CD4-positive, alpha-beta memory T cell (primary cell): ENCODE data around the gene TNFAIP3. TPM values are rescaled to one million over a fixed set of nuclear protein-coding genes. Genes with fewer than 3 reads are reported as not detected.

Experiments used
- CTCF ChIA-PET: fragments of 350-600 bp; sonication (Branson Sonifier 250); formaldehyde crosslinking; loops from one replicate; lab custom pipeline; 2021; ENCODE audit warnings: inconsistent platforms; ENCODE audit not compliant: partially characterized antibody; lab: Charles Lee
- POLR2A ChIA-PET: fragments of 350-600 bp; sonication (Branson Sonifier 250); formaldehyde crosslinking; loops from one replicate; lab custom pipeline; 2021; ENCODE audit not compliant: partially characterized antibody; lab: Charles Lee
- DNase-seq, 5 donors: peaks; one replicate each; pipeline versions ENCODE4 v3.0.0 to v3.0.0-alpha.2; 2020 to 2022; ENCODE audit warnings: mixed read lengths in 1 of 5
- H3K27ac ChIP-seq: one replicate; pipeline ENCODE4 v1.7.0; 2013; ENCODE audit warnings: low read depth, low read length
- H3K27me3 ChIP-seq: 2 replicates; pipeline ENCODE4 v1.7.0; 2013; ENCODE audit warnings: mild to moderate bottlenecking, low read length, moderate library complexity; ENCODE audit not compliant: insufficient read depth
- H3K36me3 ChIP-seq: 2 replicates; pipeline ENCODE4 v1.7.0; 2013; ENCODE audit warnings: mild to moderate bottlenecking, low read length, moderate library complexity; ENCODE audit not compliant: insufficient read depth
- H3K4me1 ChIP-seq: 2 replicates; pipeline ENCODE4 v1.7.0; 2013; ENCODE audit warnings: mild to moderate bottlenecking, low read length, moderate library complexity; ENCODE audit not compliant: insufficient read depth
- H3K4me3 ChIP-seq, 2 donors: one replicate each; pipeline ENCODE4 v1.7.0; 2013; ENCODE audit warnings: low read length in 2 of 2, mild to moderate bottlenecking in 1 of 2
- H3K9me3 ChIP-seq, 2 donors: one replicate each; pipeline ENCODE4 v1.7.0; 2013; ENCODE audit warnings: low read length in 2 of 2, control low read depth in 1 of 2; ENCODE audit not compliant: control insufficient read depth in 1 of 2
- H3K27ac Mint-ChIP-seq, 7 donors: one replicate each; pipeline ENCODE4 v1.8.0; 2020 to 2021; ENCODE audit warnings: mixed read lengths in 7 of 7, mild to moderate bottlenecking in 6 of 7, inconsistent platforms in 3 of 7, moderate library complexity in 3 of 7
- H3K27me3 Mint-ChIP-seq, 2 donors: one replicate each; pipeline ENCODE4 v1.8.0; 2020 to 2021; ENCODE audit warnings: mixed read lengths in 2 of 2
- H3K36me3 Mint-ChIP-seq, 2 donors: one replicate each; pipeline ENCODE4 v1.8.0; 2020 to 2021; ENCODE audit warnings: mixed read lengths in 2 of 2, inconsistent platforms in 1 of 2, mild to moderate bottlenecking in 1 of 2
- H3K4me1 Mint-ChIP-seq, 4 donors: one replicate each; pipeline ENCODE4 v1.8.0; 2020 to 2021; ENCODE audit warnings: mixed read lengths in 4 of 4, mild to moderate bottlenecking in 1 of 4
- H3K4me3 Mint-ChIP-seq, 8 donors: one replicate each; pipeline ENCODE4 v1.8.0; 2020 to 2021; ENCODE audit warnings: mixed read lengths in 8 of 8, mild to moderate bottlenecking in 7 of 8, moderate library complexity in 6 of 8, inconsistent platforms in 3 of 8
- H3K9me3 Mint-ChIP-seq, 8 donors: one replicate each; pipeline ENCODE4 v1.8.0; 2020 to 2021; ENCODE audit warnings: mixed read lengths in 8 of 8, mild to moderate bottlenecking in 5 of 8, inconsistent platforms in 3 of 8, moderate library complexity in 1 of 8
- intact Hi-C: fragments of 100-400 bp; cut with micrococcal nuclease; formaldehyde crosslinking; loops from one replicate; pipeline ENCODE4 v1.15.1; 2023
- polyA plus RNA-seq, 2 donors: library from polyadenylated mRNA; unstranded; fragments of 300-500 nt; fragmentation: Illumina TruSeq; gene quantifications; one replicate each; pipeline ENCODE4 v1.2.3, GENCODE V29; 2021
- total RNA-seq, 2 experiments: library from RNA; stranded (reverse); gene quantifications; one replicate each; pipeline ENCODE4 v1.2.3, GENCODE V29; 2021

TNFAIP3 gene
- total and polyA plus RNA-seq, 4 experiments from 2014 or later: 112 to 318 (median 155) TPM

- Histone ChIP-seq H3K27ac (peak overlapping the region; percentile 95), H3K27me3 (no peaks in the 10 kb centered on the region), H3K4me3 (no peak overlapping the region), H3K36me3 (no peaks in the 10 kb centered on the region), H3K9me3 (no peaks in the 10 kb centered on the region), H3K4me1 (peaks cover 74% of the 10 kb centered on the region)
- Mint-ChIP-seq H3K27ac (peak overlapping the region; percentile 93 to 100 (median 100)), H3K36me3 (peaks cover 0 to 6% of the 10 kb centered on the region in 2 donors), H3K4me3 (peak overlapping the region; percentile 52 to 87 (median 77)), H3K9me3 (peaks cover 0 to 2% (median 0%) of the 10 kb centered on the region in 8 donors), H3K4me1 (peaks cover 44 to 75% (median 59%) of the 10 kb centered on the region in 4 donors), H3K27me3 (no peaks in the 10 kb centered on the region)
- peak; percentile 92 to 99 (median 97) for DNase-seq
- CTCF ChIA-PET: interaction anchor here (0.6 to 4.5 kb wide), 6 partner anchors 12 to 151 kb away, joined by 3 to 48 read pairs (median 4); partner anchors contain the start of gene TNFAIP3
- intact Hi-C loops: loop anchor here (1.0 kb wide), 5 partner anchors 13 to 116 kb away; partner anchors contain the start of gene TNFAIP3
- POLR2A ChIA-PET: interaction anchor here (0.7 to 3.2 kb wide), 19 partner anchors 9 to 152 kb away, joined by 3 to 55 read pairs (median 5); partner anchors contain the start of gene TNFAIP3
Observed at GRCh38 chr6:137823826-137824555, 43.1 kb upstream of the TNFAIP3 start.

- Histone ChIP-seq H3K4me1 (peaks cover 75% of the 10 kb centered on the region), H3K9me3 (no peaks in the 10 kb centered on the region), H3K27me3 (no peaks in the 10 kb centered on the region), H3K4me3 (no peak overlapping the region), H3K27ac (peak overlapping the region; percentile 95), H3K36me3 (no peaks in the 10 kb centered on the region)
- CTCF ChIA-PET: interaction anchor here (0.6 to 4.5 kb wide), 6 partner anchors 13 to 176 kb away, joined by 3 to 48 read pairs (median 4); partner anchors contain the start of gene TNFAIP3
- POLR2A ChIA-PET: interaction anchor here (0.7 to 3.2 kb wide), 18 partner anchors 8 to 151 kb away, joined by 3 to 55 read pairs (median 6); partner anchors contain the start of gene TNFAIP3
- intact Hi-C loops: loop anchor here (1.0 kb wide), 5 partner anchors 13 to 116 kb away; partner anchors contain the start of gene TNFAIP3
- no peaks in the 10 kb centered on the region for H3K27me3 Mint-ChIP-seq
- peak overlapping the region; percentile 93 to 100 (median 100) for H3K27ac Mint-ChIP-seq
- H3K36me3 Mint-ChIP-seq: peaks cover 0 to 6% of the 10 kb centered on the region in 2 donors
- H3K4me3 Mint-ChIP-seq: peak overlapping the region; percentile 52 to 87 (median 77)
- peaks cover 42 to 77% (median 59%) of the 10 kb centered on the region in 4 donors for H3K4me1 Mint-ChIP-seq
- DNase-seq: no peak
- peaks cover 0 to 2% (median 0%) of the 10 kb centered on the region in 8 donors for H3K9me3 Mint-ChIP-seq
Observed at GRCh38 chr6:137824556-137824879, 42.5 kb upstream of the TNFAIP3 start.

GRCh38 chr6:137824896-137825295 lies 42.2 kb upstream of the TNFAIP3 start:
- peak overlapping the region; percentile 95 for H3K27ac ChIP-seq
- Mint-ChIP-seq H3K4me3 (peak overlapping the region in 5 of 8 donors; percentile 18 to 85 (median 46)), H3K9me3 (peaks cover 0 to 2% (median 0%) of the 10 kb centered on the region in 8 donors), H3K27ac (peak overlapping the region; percentile 93 to 100 (median 100)), H3K27me3 (no peaks in the 10 kb centered on the region), H3K36me3 (peaks cover 0 to 6% of the 10 kb centered on the region in 2 donors), H3K4me1 (peaks cover 38 to 77% (median 56%) of the 10 kb centered on the region in 4 donors)
- H3K9me3 ChIP-seq: no peaks in the 10 kb centered on the region
- H3K4me3 ChIP-seq: no peak overlapping the region
- intact Hi-C loops: loop anchor here (1.0 kb wide), 5 partner anchors 14 to 117 kb away; partner anchors contain the start of gene TNFAIP3
- ChIA-PET CTCF (interaction anchor here (0.6 to 4.5 kb wide), 6 partner anchors 13 to 176 kb away, joined by 3 to 48 read pairs (median 4); partner anchors contain the start of gene TNFAIP3), POLR2A (interaction anchor here (0.7 to 3.2 kb wide), 16 partner anchors 8 to 151 kb away, joined by 3 to 55 read pairs (median 6); partner anchors contain the start of gene TNFAIP3)
- DNase-seq: no peak
- peaks cover 75% of the 10 kb centered on the region for H3K4me1 ChIP-seq
- H3K27me3 ChIP-seq: no peaks in the 10 kb centered on the region
- no peaks in the 10 kb centered on the region for H3K36me3 ChIP-seq

GRCh38 chr6:137827411-137827940 lies 39.6 kb upstream of the TNFAIP3 start:
- peak overlapping the region; percentile 11 for H3K27ac ChIP-seq
- H3K4me1 ChIP-seq: peaks cover 58% of the 10 kb centered on the region
- H3K27me3 ChIP-seq: no peaks in the 10 kb centered on the region
- H3K36me3 ChIP-seq: no peaks in the 10 kb centered on the region
- no peak for DNase-seq
- Mint-ChIP-seq H3K27ac (peak overlapping the region; percentile 36 to 96 (median 89)), H3K9me3 (peaks cover 0 to 2% (median 0%) of the 10 kb centered on the region in 8 donors), H3K36me3 (peaks cover 2 to 6% of the 10 kb centered on the region in 2 donors), H3K4me1 (peaks cover 24 to 55% (median 41%) of the 10 kb centered on the region in 4 donors), H3K27me3 (no peaks in the 10 kb centered on the region), H3K4me3 (peak overlapping the region in 1 of 8 donors; percentile 10)
- no peaks in the 10 kb centered on the region for H3K9me3 ChIP-seq
- ChIA-PET POLR2A (interaction anchor here (1.0 to 1.4 kb wide), 3 partner anchors 8 to 112 kb away, joined by 3 read pairs; partner anchors contain the start of gene TNFAIP3), CTCF (interaction anchor here (1.1 to 1.3 kb wide), 2 partner anchors 29 to 40 kb away, joined by 3 read pairs; partner anchors contain the start of gene TNFAIP3)
- intact Hi-C loops: no loop called here
- H3K4me3 ChIP-seq: no peak overlapping the region

GRCh38 chr6:137827977-137828810 lies 38.9 kb upstream of the TNFAIP3 start:
- intact Hi-C loops: no loop called here
- Histone ChIP-seq H3K4me3 (no peak overlapping the region), H3K27me3 (no peaks in the 10 kb centered on the region), H3K4me1 (peaks cover 51% of the 10 kb centered on the region), H3K36me3 (no peaks in the 10 kb centered on the region), H3K9me3 (no peaks in the 10 kb centered on the region), H3K27ac (peak overlapping the region; percentile 11)
- Mint-ChIP-seq H3K27me3 (no peaks in the 10 kb centered on the region), H3K27ac (peak overlapping the region; percentile 50 to 96 (median 89)), H3K9me3 (peaks cover 0 to 2% (median 0%) of the 10 kb centered on the region in 8 donors), H3K4me3 (peak overlapping the region in 2 of 8 donors; percentile 42 to 60), H3K4me1 (peaks cover 24 to 51% (median 39%) of the 10 kb centered on the region in 4 donors), H3K36me3 (peaks cover 2 to 6% of the 10 kb centered on the region in 2 donors)
- ChIA-PET CTCF (interaction anchor here (1.3 kb wide), 1 partner anchor 39 kb away, joined by 3 read pairs; the partner anchor contains the start of gene TNFAIP3), POLR2A (interaction anchor here (1.0 to 1.4 kb wide), 3 partner anchors 9 to 113 kb away, joined by 3 read pairs; partner anchors contain the start of gene TNFAIP3)
- peak in 1 of 5 donors; percentile 30 for DNase-seq

- peaks cover 39% of the 10 kb centered on the region for H3K4me1 ChIP-seq
- no peak overlapping the region for H3K27ac ChIP-seq
- no peak overlapping the region for H3K4me3 ChIP-seq
- Mint-ChIP-seq H3K9me3 (peaks cover 0 to 2% (median 0%) of the 10 kb centered on the region in 8 donors), H3K36me3 (peaks cover 0 to 2% of the 10 kb centered on the region in 2 donors), H3K4me3 (no peak overlapping the region), H3K4me1 (peaks cover 14 to 37% (median 25%) of the 10 kb centered on the region in 4 donors), H3K27ac (peak overlapping the region in 4 of 7 donors; percentile 8 to 86 (median 47)), H3K27me3 (no peaks in the 10 kb centered on the region)
- no peaks in the 10 kb centered on the region for H3K9me3 ChIP-seq
- H3K36me3 ChIP-seq: no peaks in the 10 kb centered on the region
- H3K27me3 ChIP-seq: no peaks in the 10 kb centered on the region
- DNase-seq: no peak
- ChIA-PET POLR2A (no interaction called here), CTCF (interaction anchor here (2.1 kb wide), 1 partner anchor 38 kb away, joined by 4 read pairs; no protein-coding TSS in a partner anchor)
- intact Hi-C loops: no loop called here
Observed at GRCh38 chr6:137829641-137830083, 37.4 kb upstream of the TNFAIP3 start.
